ENCODE measurements around the gene EXOC3L4.

- no peak for TF ChIP-seq CTCF (IDR thresholded peaks at IDR 0.05 in 8 of 11, conservative IDR thresholded peaks at IDR 0.05 in 3 of 11)
- no peak for TF ChIP-seq POLR2A (IDR thresholded peaks at IDR 0.05)
- no peak for TF ChIP-seq POLR2AphosphoS5 (IDR thresholded peaks at IDR 0.05)
Measured at GRCh38 chr14:103059556-103059955, 35.0 kb upstream of the EXOC3L4 start.
